Activated T-cell treated with anti-CD3 and anti-CD28 coated beads for 24 hours (primary cell): ENCODE data around the gene ALG3.
A peak's percentile ranks its signal among the peaks of the same experiment; 100 is the strongest.
"Not testable (repeated sequence)": the region's sequence is repeated elsewhere in the genome, so short reads cannot be mapped to it uniquely, and the experiment has no call there.

ENCODE experiments used
- DNase-seq: peaks from one replicate; pipeline ENCODE4 v3.0.0-alpha.2; 2020; ENCODE audit warnings: low read depth

Gene ALG3

GRCh38 chr3:184248454-184249411 is at the start of gene ALG3:
TSS of gene ALG3 (minus strand) at chr3:184248962. CDS start at chr3:184248940, 22 bp downstream.
- peak; percentile 82 for DNase-seq

DNA sequence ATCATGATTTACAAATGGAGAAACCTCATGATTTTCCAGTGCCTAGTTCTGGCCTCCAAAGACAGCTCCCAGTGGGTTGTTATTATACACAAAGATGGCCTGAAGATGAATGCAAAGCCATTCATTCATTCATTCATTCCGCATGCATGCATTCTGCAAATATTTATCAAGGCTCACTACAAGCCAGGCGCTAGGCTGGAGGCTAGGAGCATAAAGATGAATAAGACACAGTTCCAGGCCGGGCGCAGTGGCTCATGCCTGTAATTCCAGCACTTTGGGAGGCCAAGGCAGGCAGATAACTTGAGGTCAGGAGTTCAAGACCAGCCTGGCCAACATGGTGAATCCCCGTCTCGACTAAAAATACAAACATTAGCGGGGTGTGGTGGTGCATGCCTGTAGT is 47.9 kb upstream of the ALG3 start:
- DNase-seq = no peak

DNA sequence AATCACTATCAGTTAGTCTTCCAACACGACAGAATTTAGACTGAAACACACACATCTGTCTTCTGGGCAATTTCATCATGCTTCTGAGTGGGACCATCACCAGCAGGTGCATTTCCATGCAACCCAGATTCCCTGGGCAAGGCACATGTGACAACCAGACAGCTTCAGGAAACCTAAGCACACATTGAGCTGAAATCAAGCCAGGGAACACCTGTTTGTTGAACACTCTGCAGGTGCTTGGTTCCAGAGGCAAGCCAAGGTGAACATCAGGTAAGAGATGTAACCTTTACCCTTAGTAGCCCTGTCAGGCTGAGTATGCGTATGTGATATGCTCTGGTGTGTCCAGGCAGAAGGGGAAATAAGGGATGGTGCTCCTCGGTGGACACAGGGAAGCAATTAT is 47.0 kb upstream of the ALG3 start:
- DNase-seq = no peak

DNA sequence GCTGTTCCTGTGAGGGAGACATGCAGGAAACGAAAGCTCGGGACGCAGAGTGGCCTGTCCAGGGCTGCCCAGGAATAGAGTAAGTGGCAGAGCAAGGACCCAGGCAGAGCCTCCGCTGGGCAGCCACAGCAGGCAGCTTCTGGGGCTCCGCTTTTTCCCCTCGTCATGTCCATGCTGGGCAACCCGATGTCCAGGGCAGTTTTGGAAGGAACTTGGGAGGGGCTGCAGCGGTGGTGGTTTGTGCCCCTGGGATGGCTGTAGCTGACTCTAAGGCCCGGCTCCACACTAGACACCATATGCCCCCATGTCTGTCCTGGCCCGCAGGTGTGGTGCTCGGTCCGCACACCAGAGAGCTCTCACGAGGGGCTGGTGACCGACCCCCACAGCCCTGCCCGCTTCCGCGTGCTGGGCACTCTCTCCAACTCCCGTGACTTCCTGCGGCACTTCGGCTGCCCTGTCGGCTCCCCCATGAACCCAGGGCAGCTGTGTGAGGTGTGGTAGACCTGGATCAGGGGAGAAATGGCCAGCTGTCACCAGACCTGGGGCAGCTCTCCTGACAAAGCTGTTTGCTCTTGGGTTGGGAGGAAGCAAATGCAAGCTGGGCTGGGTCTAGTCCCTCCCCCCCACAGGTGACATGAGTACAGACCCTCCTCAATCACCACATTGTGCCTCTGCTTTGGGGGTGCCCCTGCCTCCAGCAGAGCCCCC is 43.1 kb upstream of the ALG3 start:
- no peak for DNase-seq

DNA sequence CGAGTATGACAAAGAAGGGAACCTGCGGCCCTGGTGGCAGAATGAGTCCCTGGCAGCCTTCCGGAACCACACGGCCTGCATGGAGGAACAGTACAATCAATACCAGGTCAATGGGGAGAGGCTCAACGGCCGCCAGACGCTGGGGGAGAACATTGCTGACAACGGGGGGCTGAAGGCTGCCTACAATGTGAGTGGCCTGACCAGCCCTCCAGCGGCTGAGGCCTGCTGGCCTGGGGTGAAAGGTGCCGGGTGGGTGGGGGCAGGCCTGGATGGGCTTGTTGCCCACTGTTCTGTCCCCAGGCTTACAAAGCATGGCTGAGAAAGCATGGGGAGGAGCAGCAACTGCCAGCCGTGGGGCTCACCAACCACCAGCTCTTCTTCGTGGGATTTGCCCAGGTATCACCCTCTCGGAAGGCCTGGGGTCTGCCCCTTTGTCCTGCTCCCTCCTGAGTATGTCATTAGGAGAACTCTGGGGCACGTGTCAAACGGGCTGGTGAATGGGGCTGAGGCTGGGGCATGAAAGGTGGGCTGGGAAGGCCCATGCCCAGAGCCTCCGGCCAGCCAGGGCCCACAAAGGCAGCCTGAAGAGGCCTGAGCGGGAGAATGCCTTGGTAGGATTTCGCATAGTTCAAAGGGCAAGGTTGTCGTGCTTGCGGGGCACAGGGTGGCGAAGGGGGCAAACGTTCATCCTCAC is 42.4 kb upstream of the ALG3 start:
- no peak for DNase-seq

GRCh38 chr3:184290331-184290730 is 41.6 kb upstream of the ALG3 start:
- no peak for DNase-seq

DNA sequence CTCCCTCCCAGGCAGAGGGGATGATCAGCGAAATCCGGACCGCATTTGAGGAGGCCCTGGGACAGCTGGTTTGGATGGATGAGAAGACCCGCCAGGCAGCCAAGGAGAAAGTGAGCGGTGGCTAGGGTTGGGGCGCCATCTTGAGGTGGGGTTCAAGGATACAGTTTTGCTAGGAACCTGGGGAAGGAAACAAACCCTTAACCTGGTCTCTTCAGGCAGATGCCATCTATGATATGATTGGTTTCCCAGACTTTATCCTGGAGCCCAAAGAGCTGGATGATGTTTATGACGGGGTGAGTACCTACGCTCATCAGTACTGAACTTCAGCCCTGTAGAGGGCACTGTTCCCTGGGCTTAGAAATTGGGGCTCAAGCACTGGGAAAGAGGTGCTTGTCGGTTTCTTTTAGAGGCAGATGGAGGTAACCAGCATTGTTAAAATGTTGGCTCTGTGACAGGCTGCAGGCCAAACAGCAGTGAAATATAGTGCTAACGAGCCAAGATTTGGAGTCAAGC is 40.7 kb upstream of the ALG3 start:
- peak; percentile 60 for DNase-seq

GRCh38 chr3:184284696-184285095 is 35.9 kb upstream of the ALG3 start:
- no peak for DNase-seq

- DNase-seq = no peak
Observed at GRCh38 chr3:184283681-184284080, 34.9 kb upstream of the ALG3 start.

DNA sequence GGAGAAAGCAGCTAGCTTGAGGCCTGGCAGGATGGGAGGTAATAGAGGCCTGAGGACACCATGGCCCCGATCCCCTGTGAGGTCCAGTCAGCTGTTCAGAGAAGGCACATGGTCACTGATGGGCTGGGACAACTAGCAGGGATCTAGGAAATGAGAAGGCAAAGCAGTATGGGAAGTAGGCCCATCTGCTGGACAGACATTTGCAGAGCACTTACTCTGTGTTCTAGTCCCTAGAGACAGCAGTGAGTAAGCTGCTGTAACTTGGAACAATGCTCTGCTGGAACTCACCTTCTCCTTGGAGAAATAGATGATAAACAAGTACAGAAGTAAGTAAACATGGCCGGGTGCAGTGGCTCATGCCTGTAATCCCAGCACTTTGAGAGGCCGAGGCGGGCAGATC is 34.2 kb upstream of the ALG3 start:
- DNase-seq = no peak

DNA sequence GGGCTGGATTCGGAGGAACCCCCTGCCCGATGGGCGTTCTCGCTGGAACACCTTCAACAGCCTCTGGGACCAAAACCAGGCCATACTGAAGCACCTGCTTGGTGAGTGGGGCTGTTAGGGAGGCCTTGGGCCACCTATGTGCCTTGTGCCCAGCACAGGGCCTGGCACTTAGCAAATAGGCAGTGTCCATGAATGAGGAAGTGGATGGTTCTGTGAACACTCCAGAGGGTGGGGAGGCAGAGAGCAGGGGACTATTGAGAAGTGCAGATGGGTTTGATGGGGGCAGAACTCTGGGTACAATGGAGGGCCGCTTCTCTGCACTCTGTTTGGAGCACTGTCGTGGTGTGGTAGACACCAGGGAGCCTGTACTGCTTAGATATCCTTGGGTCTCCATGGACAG is 28.6 kb upstream of the ALG3 start:
- DNase-seq = no peak

GRCh38 chr3:184275961-184276910 is 27.5 kb upstream of the ALG3 start, which contains the start of gene ECE2:
TSS of gene ECE2 (plus strand) at chr3:184276022. CDS start at chr3:184276154, 132 bp downstream.
- DNase-seq = no peak

GRCh38 chr3:184275381-184275701 is 26.6 kb upstream of the ALG3 start:
- no peak for DNase-seq

GRCh38 chr3:184272269-184272668 is 23.5 kb upstream of the ALG3 start:
- no peak for DNase-seq

DNA sequence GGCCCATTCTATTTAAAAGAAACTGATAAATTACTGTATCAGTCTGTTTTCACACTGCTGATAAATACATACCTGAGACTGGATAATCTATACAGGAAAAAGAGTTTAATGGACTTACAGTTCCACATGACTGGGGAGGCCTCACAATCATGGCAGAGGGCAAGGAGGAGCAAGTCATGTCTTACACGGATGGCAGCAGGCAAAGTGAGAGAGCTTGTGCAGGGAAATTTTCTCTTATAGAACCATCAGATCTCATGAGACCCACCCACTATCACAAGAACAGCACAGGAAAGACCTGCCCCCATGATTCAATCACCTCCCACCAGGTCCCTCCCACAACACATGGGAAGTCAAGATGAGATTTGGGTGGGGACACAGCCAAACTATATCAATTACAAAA is 18.5 kb upstream of the ALG3 start:
- DNase-seq = not testable (repeated sequence)

DNA sequence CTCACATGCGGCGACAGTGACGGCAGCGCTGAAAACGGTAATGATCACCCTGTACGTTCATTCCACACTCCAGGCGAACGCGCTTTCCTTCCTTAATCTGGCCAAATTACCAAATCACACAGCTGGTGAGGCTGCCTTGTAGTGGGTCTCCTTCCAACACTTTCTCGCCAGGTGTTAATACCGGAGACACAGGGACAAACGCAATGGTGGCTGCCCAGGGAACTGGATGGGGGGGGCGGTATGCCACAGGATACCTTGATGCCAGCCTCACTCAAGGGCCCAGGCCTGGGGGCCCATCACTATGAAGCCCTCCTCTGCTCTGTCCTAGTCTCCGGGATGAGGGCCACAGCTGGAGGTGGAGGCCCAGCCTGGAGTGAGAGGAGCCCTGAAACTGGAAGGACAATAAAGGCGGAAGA is 14.0 kb upstream of the ALG3 start:
- no peak for DNase-seq

- DNase-seq = no peak
Observed at GRCh38 chr3:184261854-184262763, 13.3 kb upstream of the ALG3 start.

DNA sequence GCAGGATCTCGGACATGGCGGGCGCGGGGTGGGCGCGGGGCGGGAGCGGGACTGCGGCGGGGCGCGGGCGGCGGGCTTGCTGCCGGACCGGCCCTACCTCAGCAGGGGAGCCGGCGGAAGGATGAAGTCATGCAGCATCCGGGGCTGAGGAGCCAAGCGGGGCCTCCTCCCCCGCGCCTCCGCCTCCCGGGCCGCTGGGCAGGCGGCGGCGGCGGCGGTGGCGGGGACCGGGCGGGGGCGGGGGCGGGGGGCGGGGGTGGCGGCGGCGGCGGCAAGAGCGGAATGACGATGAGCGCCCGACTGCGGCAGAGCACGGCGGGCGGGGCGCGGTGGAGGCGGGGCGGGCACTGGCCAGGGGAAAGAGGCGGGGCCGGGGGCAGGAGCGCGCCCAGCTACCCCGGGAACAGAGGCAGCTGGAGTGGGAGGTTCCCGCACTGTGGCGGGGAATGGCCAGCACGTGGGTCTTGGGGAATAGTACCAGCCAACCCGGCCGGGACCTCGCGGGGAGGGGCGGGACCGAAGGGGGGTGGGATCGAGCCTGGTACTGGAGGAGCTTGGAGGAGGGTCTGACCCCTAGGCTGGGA is 12.6 kb upstream of the ALG3 start, which contains the start of gene CAMK2N2:
CAMK2N2 (minus strand) TSS at position 284 of the 584 bp plus-strand sequence; CDS start at position 16, 268 bp downstream.
- peak; percentile 28 for DNase-seq

DNA sequence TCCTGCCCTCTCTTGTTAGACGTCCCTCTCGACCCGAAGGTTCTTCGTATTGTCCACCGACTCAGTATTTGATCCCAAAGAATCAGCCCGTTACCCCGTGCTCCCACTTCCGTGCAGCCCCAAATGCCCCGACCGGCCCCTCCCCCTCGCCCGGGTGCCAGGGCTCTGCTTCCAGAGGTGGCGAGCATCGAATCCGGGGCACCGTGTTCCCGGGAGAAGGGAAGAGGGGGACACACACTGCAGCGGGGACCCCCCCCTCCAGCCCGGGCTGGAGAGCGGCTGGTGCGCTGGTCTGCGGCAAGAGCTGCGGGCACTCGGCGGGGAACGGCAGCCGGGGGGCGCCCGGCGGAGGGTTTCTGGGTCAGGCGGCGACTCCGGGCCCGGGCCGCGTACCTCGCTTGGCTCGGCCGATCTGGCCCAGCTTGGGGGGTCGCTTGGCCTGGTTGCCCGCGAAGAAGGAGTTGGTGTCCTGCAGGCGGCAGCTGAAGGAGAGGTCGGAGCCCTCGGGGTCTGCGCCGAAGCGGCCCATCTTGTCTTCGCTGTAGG is 12.0 kb upstream of the ALG3 start:
- DNase-seq = no peak
